Central memory CD8-positive, alpha-beta T cell (primary cell): ENCODE measurements around the gene KIAA1549.

ENCODE experiments used
- ATAC-seq: fragments of 150-1000 bp; cut with Tn5 transposase; replicated peaks from 2 replicates; pipeline ENCODE4 v1.10.0; 2022; ENCODE audit warnings: mild to moderate bottlenecking, moderate FRiP score, moderate number of reproducible peaks; ENCODE audit not compliant: poor library complexity, severe bottlenecking; ENCODE audit errors: extremely low read depth
- DNase-seq, 2 donors: peaks; one replicate each; pipeline ENCODE4 v3.0.0; 2021; ENCODE audit warnings: low spot score in 2 of 2
- H3K27ac Mint-ChIP-seq: one replicate; pipeline ENCODE4 v1.8.0; 2022; ENCODE audit warnings: low read depth, mild to moderate bottlenecking, moderate library complexity, mixed read lengths
- H3K27me3 Mint-ChIP-seq: one replicate; pipeline ENCODE4 v1.8.0; 2022; ENCODE audit warnings: mixed read lengths
- H3K36me3 Mint-ChIP-seq: one replicate; pipeline ENCODE4 v1.8.0; 2022; ENCODE audit warnings: mild to moderate bottlenecking, moderate library complexity, mixed read lengths; ENCODE audit not compliant: insufficient read depth
- H3K4me1 Mint-ChIP-seq: one replicate; pipeline ENCODE4 v1.8.0; 2022; ENCODE audit warnings: mixed read lengths
- H3K4me3 Mint-ChIP-seq: one replicate; pipeline ENCODE4 v1.8.0; 2022; ENCODE audit warnings: mild to moderate bottlenecking, moderate library complexity, mixed read lengths
- H3K9me3 Mint-ChIP-seq: one replicate; pipeline ENCODE4 v1.8.0; 2022; ENCODE audit warnings: mixed read lengths

Gene KIAA1549

GRCh38 chr7:138785587-138786437, 195.4 kb downstream of the KIAA1549 start:
- no peak overlapping the region for H3K4me3 Mint-ChIP-seq

GRCh38 chr7:138784692-138785091, 196.5 kb downstream of the KIAA1549 start:
- H3K9me3 Mint-ChIP-seq = peaks cover 6% of the 10 kb centered on the region
- H3K27me3 Mint-ChIP-seq = peaks cover 49% of the 10 kb centered on the region
- peaks cover 2% of the 10 kb centered on the region for H3K36me3 Mint-ChIP-seq
- no peak for DNase-seq
- H3K27ac Mint-ChIP-seq = no peak overlapping the region
- no peak for ATAC-seq
- no peaks in the 10 kb centered on the region for H3K4me1 Mint-ChIP-seq
- no peak overlapping the region for H3K4me3 Mint-ChIP-seq

More at GRCh38 chr7:138785587-138786437, 195.4 kb downstream of the KIAA1549 start:
- no peaks in the 10 kb centered on the region for H3K4me1 Mint-ChIP-seq
- peaks cover 53% of the 10 kb centered on the region for H3K27me3 Mint-ChIP-seq
- peaks cover 2% of the 10 kb centered on the region for H3K36me3 Mint-ChIP-seq
- ATAC-seq (no peak), DNase-seq (no peak)
- no peak overlapping the region for H3K27ac Mint-ChIP-seq
- peaks cover 6% of the 10 kb centered on the region for H3K9me3 Mint-ChIP-seq
